Mucosa of descending colon (tissue), 3 donors: ENCODE data around the gene GSTK1. TPM values are rescaled to one million over a fixed set of nuclear protein-coding genes. Genes with fewer than 3 reads are reported as not detected.

Experiments used
- ATAC-seq: fragments of 200-7000 bp; cut with Tn5 transposase; one replicate; pipeline ENCODE4 v1.9.1; 2020; ENCODE audit warnings: mild to moderate bottlenecking, moderate library complexity
- DNase-seq, 3 donors: peaks; one replicate each; pipeline ENCODE4 v3.0.0-alpha.2; 2020
- H3K36me3 ChIP-seq: fragments of 200-600 bp; one replicate; pipeline ENCODE4 v1.8.0; 2021; ENCODE audit warnings: low read depth, mild to moderate bottlenecking
- H3K4me1 ChIP-seq: fragments of 200-600 bp; one replicate; pipeline ENCODE4 v1.8.0; 2021; ENCODE audit warnings: low read depth, mild to moderate bottlenecking
- H3K4me3 ChIP-seq: fragments of 200-600 bp; one replicate; pipeline ENCODE4 v1.8.0; 2021; ENCODE audit warnings: mild to moderate bottlenecking
- H3K9me3 ChIP-seq: fragments of 200-600 bp; one replicate; pipeline ENCODE4 v1.8.0; 2021; ENCODE audit warnings: mild to moderate bottlenecking
- CTCF ChIP-seq: fragments of 200-600 bp; IDR thresholded peaks from one replicate; pipeline ENCODE4 v1.8.0; 2022; ENCODE audit warnings: antibody characterized with exemption, mild to moderate bottlenecking
- intact Hi-C, 2 donors: fragments of 100-400 bp; cut with DNase I in 1 of 2; cut with micrococcal nuclease in 1 of 2; formaldehyde crosslinking; loops; one replicate each; pipeline versions ENCODE4 v1.11.0 to v1.11.1; 2022; cut with DNase I, micrococcal nuclease
- total RNA-seq, 3 donors: library from RNA; stranded (reverse); fragmentation: NEBNext Ultra II Directional in 2 of 3; extraction: Animal tissue kit (Norgen Biotek cat#: 25700) in 2 of 3; gene quantifications; one replicate each; pipeline versions ENCODE4 v1.2.1 to v1.2.4, GENCODE V29; 2021 to 2023
- donor health status: DM: no; HTN: no; CAD: no; lungs with moderate emphysema.
- donor health status: DM: no; HTN: no; CAD: no.
- donor health status: DM: no; HTN: yes; CAD: no.

GSTK1 gene
- total RNA-seq, 3 donors from 2014 or later: 193 to 363 (median 355) TPM

GRCh38 chr7:143308632-143309031 is 45.4 kb downstream of the GSTK1 start:
- ATAC-seq (no peak), DNase-seq (no peak)
- Histone ChIP-seq H3K4me3 (no peak overlapping the region), H3K4me1 (no peaks in the 10 kb centered on the region), H3K36me3 (no peaks in the 10 kb centered on the region), H3K9me3 (no peaks in the 10 kb centered on the region)
- no peak for TF ChIP-seq CTCF
- intact Hi-C loops: no loop called here

- H3K4me3 ChIP-seq: no peak overlapping the region
- H3K36me3 ChIP-seq: no peaks in the 10 kb centered on the region
- ATAC-seq: no peak
- intact Hi-C loops: no loop called here
- TF ChIP-seq CTCF: no peak
- DNase-seq: no peak
- H3K4me1 ChIP-seq: no peaks in the 10 kb centered on the region
- no peaks in the 10 kb centered on the region for H3K9me3 ChIP-seq
Observed at GRCh38 chr7:143314127-143314526, 50.9 kb downstream of the GSTK1 start.

GRCh38 chr7:143315776-143316175 is 52.5 kb downstream of the GSTK1 start, which contains the start of gene CLCN1:
CLCN1 (plus strand) TSS chr7:143316111; CDS start chr7:143316213, 102 bp downstream.
- intact Hi-C loops: no loop called here
- Histone ChIP-seq H3K4me1 (peaks cover 2% of the 10 kb centered on the region), H3K9me3 (no peaks in the 10 kb centered on the region), H3K4me3 (no peak within 1 kb of the TSS), H3K36me3 (no peaks in the 10 kb centered on the region)
- no peak for TF ChIP-seq CTCF
- DNase-seq: no peak
- ATAC-seq: no peak

- Histone ChIP-seq H3K4me3 (no peak overlapping the region), H3K4me1 (peaks cover 7% of the 10 kb centered on the region), H3K9me3 (no peaks in the 10 kb centered on the region), H3K36me3 (no peaks in the 10 kb centered on the region)
- intact Hi-C loops: no loop called here
- no peak for TF ChIP-seq CTCF
- ATAC-seq: no peak
- DNase-seq: no peak
Observed at GRCh38 chr7:143316492-143316891, 53.3 kb downstream of the GSTK1 start.

GRCh38 chr7:143318661-143319060 is 55.4 kb downstream of the GSTK1 start:
- H3K36me3 ChIP-seq: no peaks in the 10 kb centered on the region
- ATAC-seq (no peak), DNase-seq (no peak)
- no peaks in the 10 kb centered on the region for H3K9me3 ChIP-seq
- no peak overlapping the region for H3K4me3 ChIP-seq
- peaks cover 9% of the 10 kb centered on the region for H3K4me1 ChIP-seq
- intact Hi-C loops: no loop called here
- no peak for TF ChIP-seq CTCF

Other genes with a start within 250 kb of the GSTK1 start
- gene OR9A2, start 236.3 kb upstream of the GSTK1 start, total RNA-seq: not detected
- gene OR6V1, start 211.1 kb upstream of the GSTK1 start, total RNA-seq: not detected
- gene PIP, start 131.4 kb upstream of the GSTK1 start, total RNA-seq: not detected
- gene TAS2R39, start 80.0 kb upstream of the GSTK1 start, total RNA-seq: not detected
- not detected for gene TAS2R40, start 41.4 kb upstream of the GSTK1 start, total RNA-seq
- gene TMEM139, start 21.5 kb downstream of the GSTK1 start, total RNA-seq: 10 to 100 TPM; 16.2 to 49.4 (median 46.6) TPM
- 10 to 100 TPM; 26.1 to 39.5 (median 33.4) TPM for gene CASP2, start 24.9 kb downstream of the GSTK1 start, total RNA-seq
- gene CLCN1, start 52.7 kb downstream of the GSTK1 start, total RNA-seq: not detected
- gene FAM131B, start 99.3 kb downstream of the GSTK1 start, total RNA-seq: 1 to 10 TPM in 2 of 3 donors, under 1 TPM in 1; 0.43 to 6.2 (median 1.6) TPM
- 100 to 1,000 TPM in 2 of 3 donors, 10 to 100 TPM in 1; 49.0 to 203 (median 109) TPM for gene ZYX, start 117.9 kb downstream of the GSTK1 start, total RNA-seq
- 10 to 100 TPM in 2 of 3 donors, 1 to 10 TPM in 1; 9.1 to 19.6 (median 18.9) TPM for gene EPHA1, start 145.4 kb downstream of the GSTK1 start, total RNA-seq
- under 1 TPM in 1 of 3 donors, not detected in 2; 0.32 TPM for gene TAS2R60, start 180.0 kb downstream of the GSTK1 start, total RNA-seq
- under 1 TPM in 1 of 3 donors, not detected in 2; 0.34 TPM for gene TAS2R41, start 214.4 kb downstream of the GSTK1 start, total RNA-seq